ENCODE measurements around the gene FAR1. TPM values are rescaled to one million over a fixed set of nuclear protein-coding genes. Genes with fewer than 3 reads are reported as not detected.

Gene FAR1
- total RNA-seq, 3 donors from 2014 or later: 46.1 to 79.6 (median 49.2) TPM

DNA sequence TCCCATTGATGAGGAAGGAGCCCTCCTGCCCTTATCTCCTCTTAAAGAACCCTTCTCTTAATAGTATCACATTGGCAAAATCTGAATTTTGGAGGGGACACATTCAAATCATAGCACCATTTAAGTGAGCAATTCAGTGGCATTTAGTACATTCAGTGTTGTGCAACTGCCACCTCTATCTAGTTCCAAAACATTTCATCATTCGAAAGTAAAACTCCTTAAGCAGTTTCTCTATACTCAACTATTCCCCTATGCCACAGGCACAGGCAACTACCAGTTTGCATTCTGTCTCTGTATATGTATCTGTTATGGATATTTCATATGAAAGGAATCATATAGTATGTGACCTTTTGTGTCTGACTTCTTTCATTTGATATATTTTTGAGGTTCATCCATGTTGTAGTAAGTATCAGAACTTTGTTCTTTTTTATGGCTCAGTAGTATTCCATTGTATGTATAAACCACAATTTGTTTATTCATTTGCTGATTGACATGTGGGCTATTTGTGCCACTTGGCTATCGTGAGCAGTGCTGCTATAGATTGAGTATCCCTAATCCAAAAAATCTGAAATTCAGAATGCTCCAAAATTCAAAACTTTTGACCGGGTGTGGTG, 22.9 kb downstream of the FAR1 start:
- TF ChIP-seq POLR2A (IDR thresholded peaks at IDR 0.05) (no peak), POLR2AphosphoS5 (IDR thresholded peaks at IDR 0.05) (no peak)
- TF ChIP-seq, protein P1, sequence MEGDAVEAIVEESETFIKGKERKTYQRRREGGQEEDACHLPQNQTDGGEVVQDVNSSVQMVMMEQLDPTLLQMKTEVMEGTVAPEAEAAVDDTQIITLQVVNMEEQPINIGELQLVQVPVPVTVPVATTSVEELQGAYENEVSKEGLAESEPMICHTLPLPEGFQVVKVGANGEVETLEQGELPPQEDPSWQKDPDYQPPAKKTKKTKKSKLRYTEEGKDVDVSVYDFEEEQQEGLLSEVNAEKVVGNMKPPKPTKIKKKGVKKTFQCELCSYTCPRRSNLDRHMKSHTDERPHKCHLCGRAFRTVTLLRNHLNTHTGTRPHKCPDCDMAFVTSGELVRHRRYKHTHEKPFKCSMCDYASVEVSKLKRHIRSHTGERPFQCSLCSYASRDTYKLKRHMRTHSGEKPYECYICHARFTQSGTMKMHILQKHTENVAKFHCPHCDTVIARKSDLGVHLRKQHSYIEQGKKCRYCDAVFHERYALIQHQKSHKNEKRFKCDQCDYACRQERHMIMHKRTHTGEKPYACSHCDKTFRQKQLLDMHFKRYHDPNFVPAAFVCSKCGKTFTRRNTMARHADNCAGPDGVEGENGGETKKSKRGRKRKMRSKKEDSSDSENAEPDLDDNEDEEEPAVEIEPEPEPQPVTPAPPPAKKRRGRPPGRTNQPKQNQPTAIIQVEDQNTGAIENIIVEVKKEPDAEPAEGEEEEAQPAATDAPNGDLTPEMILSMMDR (IDR thresholded peaks at IDR 0.05): no peak

DNA sequence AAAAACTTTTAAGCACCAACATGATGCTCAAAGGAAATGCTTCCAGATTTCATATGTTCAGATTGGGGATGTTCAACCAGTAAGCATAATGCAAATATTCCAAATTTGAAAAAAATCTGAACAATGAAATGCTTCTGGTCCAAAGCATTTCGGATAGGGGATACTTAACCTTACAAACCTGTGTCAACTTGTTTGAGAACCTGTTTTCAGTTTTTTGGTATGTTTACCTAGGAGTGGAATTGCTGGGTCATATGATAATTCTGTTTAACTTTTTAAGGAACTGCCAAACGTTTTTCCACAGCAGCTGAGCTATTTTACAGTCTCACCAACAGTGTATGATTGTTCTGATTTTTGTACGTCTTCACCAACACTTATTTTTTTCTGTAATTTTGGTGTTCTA, 23.7 kb downstream of the FAR1 start:
- Histone ChIP-seq H3K9me3 (no peaks in the 10 kb centered on the region), H3K4me1 (peaks cover 0 to 8% of the 10 kb centered on the region in 2 donors), H3K36me3 (no peaks in the 10 kb centered on the region), H3K27ac (no peak overlapping the region), H3K4me3 (no peak overlapping the region), H3K27me3 (no peaks in the 10 kb centered on the region)
- intact Hi-C loops (cut with DNase I; ENCODE audit: low total_unique reads): no loop called here
- DNase-seq (ENCODE audit: low spot score in 2 of 2): no peak
- TF ChIP-seq POLR2A (IDR thresholded peaks at IDR 0.05) (no peak), POLR2AphosphoS5 (IDR thresholded peaks at IDR 0.05) (no peak)
- TF ChIP-seq, protein P1 (IDR thresholded peaks at IDR 0.05): no peak

More for the DNA sequence above, 22.9 kb downstream of the FAR1 start:
- no peak for DNase-seq (ENCODE audit: low spot score in 2 of 2)
- H3K27me3 ChIP-seq: no peaks in the 10 kb centered on the region
- no peak overlapping the region for H3K27ac ChIP-seq
- no peaks in the 10 kb centered on the region for H3K9me3 ChIP-seq
- no peak overlapping the region for H3K4me3 ChIP-seq
- intact Hi-C loops (cut with DNase I; ENCODE audit: low total_unique reads): no loop called here
- no peaks in the 10 kb centered on the region for H3K36me3 ChIP-seq
- peaks cover 0 to 8% of the 10 kb centered on the region in 2 donors for H3K4me1 ChIP-seq

DNA sequence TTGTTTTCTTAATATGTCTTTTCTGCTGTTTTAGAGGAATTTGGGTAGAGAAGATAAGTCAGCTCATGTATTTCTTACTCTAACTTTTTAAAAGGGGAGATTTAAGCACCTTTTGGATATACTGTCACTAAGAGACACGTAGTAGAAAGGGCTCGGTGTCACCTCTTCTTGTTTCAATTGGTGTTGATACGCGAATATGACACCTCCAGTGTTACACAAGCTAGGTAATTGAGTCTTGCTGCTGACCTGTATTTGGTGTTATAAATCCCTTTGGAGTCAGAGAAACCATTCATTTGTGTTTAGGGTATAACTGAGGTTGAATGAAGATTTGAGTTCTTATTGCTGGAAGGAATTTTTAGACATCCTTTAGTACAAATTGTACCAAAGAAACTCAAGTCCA, 25.6 kb downstream of the FAR1 start:
- Histone ChIP-seq H3K4me3 (no peak overlapping the region), H3K36me3 (no peaks in the 10 kb centered on the region), H3K27ac (no peak overlapping the region), H3K27me3 (no peaks in the 10 kb centered on the region), H3K4me1 (peaks cover 0 to 8% of the 10 kb centered on the region in 2 donors), H3K9me3 (no peaks in the 10 kb centered on the region)
- no peak for DNase-seq (ENCODE audit: low spot score in 2 of 2)
- intact Hi-C loops (cut with DNase I; ENCODE audit: low total_unique reads): no loop called here
- TF ChIP-seq, protein P1 (IDR thresholded peaks at IDR 0.05): no peak
- TF ChIP-seq POLR2A (IDR thresholded peaks at IDR 0.05) (no peak), POLR2AphosphoS5 (IDR thresholded peaks at IDR 0.05) (no peak)

DNA sequence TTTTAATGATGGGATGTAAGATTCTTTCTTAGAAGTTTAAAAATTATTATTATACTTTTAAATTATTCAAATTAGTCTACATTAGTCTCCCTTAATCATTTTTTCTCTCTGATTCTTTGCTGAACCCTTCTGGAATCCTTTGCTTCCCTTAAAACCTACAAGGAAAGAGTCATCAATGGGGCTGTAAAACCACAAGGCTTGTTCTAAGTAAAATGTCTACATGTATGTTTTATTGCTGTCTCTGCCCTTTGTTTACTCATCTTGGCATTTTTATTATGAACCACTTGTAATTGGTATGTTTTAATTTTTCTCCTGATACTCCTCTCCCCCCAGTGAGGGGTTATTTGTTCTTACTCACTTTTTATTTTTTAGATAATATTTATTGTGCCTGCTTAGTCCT, 27.4 kb downstream of the FAR1 start:
- TF ChIP-seq, protein P1 (IDR thresholded peaks at IDR 0.05): no peak
- TF ChIP-seq POLR2AphosphoS5 (IDR thresholded peaks at IDR 0.05) (no peak), POLR2A (IDR thresholded peaks at IDR 0.05) (no peak)
- DNase-seq (ENCODE audit: low spot score in 2 of 2): no peak
- H3K4me1 ChIP-seq: peaks cover 0 to 8% of the 10 kb centered on the region in 2 donors
- no peak overlapping the region for H3K27ac ChIP-seq
- no peak overlapping the region for H3K4me3 ChIP-seq
- H3K27me3 ChIP-seq: no peaks in the 10 kb centered on the region
- H3K9me3 ChIP-seq: no peaks in the 10 kb centered on the region
- intact Hi-C loops (cut with DNase I; ENCODE audit: low total_unique reads): no loop called here
- H3K36me3 ChIP-seq: no peaks in the 10 kb centered on the region

DNA sequence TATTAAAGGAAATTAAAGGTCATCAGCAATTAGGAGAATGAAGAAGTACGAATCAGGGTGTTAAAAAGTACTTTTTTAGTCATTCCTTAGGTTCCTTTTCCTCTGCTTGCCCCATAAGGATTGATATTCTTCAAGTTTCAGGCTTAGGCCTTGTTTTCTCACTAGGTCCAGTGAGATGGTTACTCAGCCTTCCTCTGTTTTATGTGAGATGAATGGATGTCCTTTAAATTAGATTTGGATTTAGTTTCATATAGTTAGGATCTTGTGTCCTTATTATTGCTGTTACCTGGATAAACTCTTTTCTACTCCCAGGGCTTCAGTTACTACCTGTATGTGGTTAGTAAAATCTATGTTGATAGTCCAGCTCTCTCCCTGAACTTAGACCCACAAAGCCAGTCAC, 29.2 kb downstream of the FAR1 start:
- Histone ChIP-seq H3K9me3 (no peaks in the 10 kb centered on the region), H3K4me1 (peaks cover 0 to 5% of the 10 kb centered on the region in 2 donors), H3K27ac (no peak overlapping the region), H3K27me3 (no peaks in the 10 kb centered on the region), H3K4me3 (no peak overlapping the region), H3K36me3 (no peaks in the 10 kb centered on the region)
- TF ChIP-seq POLR2AphosphoS5 (IDR thresholded peaks at IDR 0.05) (no peak), POLR2A (IDR thresholded peaks at IDR 0.05) (no peak)
- TF ChIP-seq, protein P1 (IDR thresholded peaks at IDR 0.05): no peak
- intact Hi-C loops (cut with DNase I; ENCODE audit: low total_unique reads): no loop called here
- DNase-seq (ENCODE audit: low spot score in 2 of 2): no peak
